Thyroid gland (tissue), 4 donors: ENCODE measurements around the gene SHROOM3.

Experiments used
- CTCF ChIP-seq, 6 experiments: fragments of 200-600 bp in 3 of 6; fragments of 450-650 bp in 3 of 6; sonication (generic) in 3 of 6; IDR thresholded peaks; one replicate each; pipeline ENCODE4 v1.5.1; 2016 to 2019; ENCODE audit warnings: antibody characterized with exemption in 6 of 6, mild to moderate bottlenecking in 2 of 6, inconsistent platforms in 1 of 6, moderate library complexity in 1 of 6
- POLR2A ChIP-seq, 2 donors: fragments of 450-650 bp; IDR thresholded peaks; one replicate each; pipeline ENCODE4 v1.6.1; 2017; ENCODE audit warnings: antibody characterized with exemption in 2 of 2, mild to moderate bottlenecking in 2 of 2, moderate library complexity in 1 of 2

- TF ChIP-seq CTCF (IDR thresholded peaks at IDR 0.05) (no peak), POLR2A (IDR thresholded peaks at IDR 0.05) (no peak)
These were observed 312.5 kb downstream of the SHROOM3 start for GRCh38 chr4:76747563-76747962.
